NCI-H2029 (cell line): ENCODE data around the gene ITPKB.
"Not testable (repeated sequence)": the region's sequence is repeated elsewhere in the genome, so short reads cannot be mapped to it uniquely, and the experiment has no call there.

ENCODE experiments used
- DNase-seq: peaks from one replicate; lab custom pipeline; 2025; lab: John Stamatoyannopoulos, UW

ITPKB gene

GRCh38 chr1:226624526-226624925 is 114.6 kb downstream of the ITPKB start:
- DNase-seq = no peak

- no peak for DNase-seq
Observed at GRCh38 chr1:226622012-226622411, 117.1 kb downstream of the ITPKB start.

GRCh38 chr1:226619031-226619430 is 120.1 kb downstream of the ITPKB start:
- DNase-seq = no peak

- no peak for DNase-seq
Observed at GRCh38 chr1:226618380-226618779, 120.7 kb downstream of the ITPKB start.

- DNase-seq = not testable (repeated sequence)
Observed at GRCh38 chr1:226617719-226618118, 121.4 kb downstream of the ITPKB start.

GRCh38 chr1:226617109-226617508 is 122.0 kb downstream of the ITPKB start:
- no peak for DNase-seq

GRCh38 chr1:226616636-226617035 is 122.4 kb downstream of the ITPKB start:
- no peak for DNase-seq

GRCh38 chr1:226615876-226616275 is 123.2 kb downstream of the ITPKB start:
- no peak for DNase-seq

- not testable (repeated sequence) for DNase-seq
Observed at GRCh38 chr1:226611980-226612379, 127.1 kb downstream of the ITPKB start.

GRCh38 chr1:226611301-226611700 is 127.8 kb downstream of the ITPKB start:
- DNase-seq = no peak

- DNase-seq = no peak
Observed at GRCh38 chr1:226610671-226611070, 128.4 kb downstream of the ITPKB start.

- no peak for DNase-seq
Observed at GRCh38 chr1:226609836-226610455, 129.1 kb downstream of the ITPKB start.

GRCh38 chr1:226608699-226609505 is 130.2 kb downstream of the ITPKB start:
- DNase-seq = peak; percentile 15

GRCh38 chr1:226607821-226608220 is 131.3 kb downstream of the ITPKB start:
- no peak for DNase-seq

- no peak for DNase-seq
Observed at GRCh38 chr1:226607268-226607660, 131.8 kb downstream of the ITPKB start.

GRCh38 chr1:226606311-226607267 is 132.5 kb downstream of the ITPKB start:
- no peak for DNase-seq

- no peak for DNase-seq
Observed at GRCh38 chr1:226605318-226605950, 133.6 kb downstream of the ITPKB start.

- DNase-seq = no peak
Observed at GRCh38 chr1:226604560-226605317, 134.3 kb downstream of the ITPKB start.

- DNase-seq = no peak
Observed at GRCh38 chr1:226603858-226604559, 135.1 kb downstream of the ITPKB start.

- peak; percentile 55 for DNase-seq
Observed at GRCh38 chr1:226603022-226603857, 135.8 kb downstream of the ITPKB start.
